Common myeloid progenitor, CD34-positive (primary cell): ENCODE data around the gene PICK1.
A peak's percentile ranks its signal among the peaks of the same experiment; 100 is the strongest.

Source experiments
- CTCF ChIA-PET: fragments of 350-600 bp; sonication (Branson Sonifier 250); formaldehyde crosslinking; loops from one replicate; lab custom pipeline; 2021; ENCODE audit warnings: antibody characterized with exemption; lab: Charles Lee
- POLR2A ChIA-PET: fragments of 350-600 bp; sonication (Branson Sonifier 250); formaldehyde crosslinking; loops from one replicate; lab custom pipeline; 2021; ENCODE audit warnings: antibody characterized with exemption; lab: Charles Lee
- DNase-seq, 3 donors: peaks; one replicate each; pipeline versions ENCODE4 v3.0.0 to v3.0.0-alpha.2; 2013
- H3K27ac ChIP-seq, 2 experiments: 1 replicate in 1 of 2; 2 replicates in 1 of 2; pipeline ENCODE4 v1.7.0; 2013; ENCODE audit warnings: inconsistent platforms in 2 of 2, low read length in 2 of 2, mild to moderate bottlenecking in 2 of 2, low read depth in 1 of 2, moderate library complexity in 1 of 2; ENCODE audit not compliant: severe bottlenecking in 2 of 2, insufficient read depth in 1 of 2, poor library complexity in 1 of 2
- H3K27me3 ChIP-seq, 5 experiments: replicated peaks in 2 of 5; 1 replicate in 3 of 5; 2 replicates in 2 of 5; pipeline versions ENCODE4 v1.6.1 to v1.7.0; 2013; ENCODE audit warnings: low read length in 4 of 5, mild to moderate bottlenecking in 2 of 5, moderate library complexity in 2 of 5, inconsistent platforms in 1 of 5; ENCODE audit not compliant: insufficient read depth in 5 of 5, control insufficient read depth in 4 of 5
- H3K36me3 ChIP-seq, 4 experiments: 1 replicate in 2 of 4; 2 replicates in 2 of 4; pipeline versions ENCODE4 v1.6.1 to v1.7.0; 2013; ENCODE audit warnings: low read length in 3 of 4, control low read depth in 1 of 4, mild to moderate bottlenecking in 1 of 4; ENCODE audit not compliant: control insufficient read depth in 4 of 4, insufficient read depth in 4 of 4
- H3K4me1 ChIP-seq, 4 experiments: 1 replicate in 3 of 4; 2 replicates in 1 of 4; pipeline versions ENCODE4 v1.6.1 to v1.7.1; 2013; ENCODE audit warnings: low read length in 3 of 4, mild to moderate bottlenecking in 3 of 4, control low read depth in 1 of 4, inconsistent platforms in 1 of 4, moderate library complexity in 1 of 4; ENCODE audit not compliant: control insufficient read depth in 4 of 4, insufficient read depth in 4 of 4; ENCODE audit errors: control extremely low read depth in 1 of 4
- H3K4me3 ChIP-seq, 7 experiments: 1 replicate in 4 of 7; 2 replicates in 3 of 7; pipeline versions ENCODE4 v1.5.1 to v1.7.0; 2013; ENCODE audit warnings: mild to moderate bottlenecking in 7 of 7, low read length in 6 of 7, moderate library complexity in 6 of 7, inconsistent platforms in 2 of 7, low read depth in 2 of 7, control low read depth in 1 of 7; ENCODE audit not compliant: insufficient read depth in 4 of 7, control insufficient read depth in 1 of 7; ENCODE audit errors: extremely low read depth in 1 of 7
- H3K9me3 ChIP-seq, 5 experiments: 1 replicate in 4 of 5; 2 replicates in 1 of 5; pipeline versions ENCODE4 v1.6.1 to v1.7.1; 2013; ENCODE audit warnings: low read length in 4 of 5, mild to moderate bottlenecking in 2 of 5, inconsistent platforms in 1 of 5, low read depth in 1 of 5, moderate library complexity in 1 of 5; ENCODE audit not compliant: control insufficient read depth in 4 of 5, insufficient read depth in 2 of 5; ENCODE audit errors: control extremely low read depth in 1 of 5
- WGBS: methylation state at CpG from one replicate; pipeline ENCODE4 v1.1.5; 2013; ENCODE audit not compliant: insufficient coverage; 5-methylcytosine and 5-hydroxymethylcytosine counted together

PICK1 gene

DNA sequence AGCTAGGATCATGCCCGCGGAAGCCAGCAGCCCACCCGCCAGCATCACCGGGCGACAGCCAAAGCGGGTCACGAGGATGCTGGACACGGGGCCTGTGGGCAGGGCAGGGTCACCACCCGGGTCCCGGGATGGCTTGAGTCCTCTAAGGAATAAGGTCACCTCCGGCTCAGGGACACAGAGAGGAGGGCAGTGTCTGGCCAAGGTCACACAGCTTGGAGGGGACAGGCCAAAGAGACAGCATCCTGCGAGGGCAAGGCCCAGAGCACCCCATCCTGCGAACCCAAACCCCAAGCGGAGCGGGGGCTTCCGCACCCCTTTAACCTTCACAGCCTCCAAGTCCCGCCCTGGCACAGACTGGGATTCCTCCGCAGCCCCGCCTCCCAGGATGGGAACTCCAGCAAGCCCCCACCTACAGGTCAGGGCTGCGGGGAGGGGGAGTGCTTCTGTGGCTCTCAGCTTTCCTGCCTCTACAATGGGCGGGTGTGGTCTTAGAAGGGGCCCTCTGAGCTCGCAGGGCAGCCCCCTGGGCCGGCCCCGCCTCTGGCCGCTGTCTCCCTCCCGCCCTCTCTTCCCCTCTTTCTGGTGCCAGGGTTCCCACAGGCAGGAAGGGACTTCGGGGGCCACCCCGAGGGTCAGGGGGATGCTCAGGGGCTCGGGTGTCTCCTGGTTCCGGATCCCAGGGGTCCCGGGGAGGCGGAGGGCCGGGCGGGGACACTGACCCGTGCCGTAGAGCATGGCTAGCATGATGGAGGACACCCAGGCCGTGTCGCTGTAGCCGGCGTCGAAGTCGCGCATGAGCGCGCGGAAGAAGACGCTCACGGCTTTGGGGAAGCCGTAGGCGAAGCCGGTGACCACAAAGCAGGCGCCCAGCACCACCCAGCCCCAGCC is 25.0 kb downstream of the PICK1 start:
- ChIA-PET POLR2A (no interaction called here), CTCF (interaction anchor here (0.5 to 1.0 kb wide), 2 partner anchors 20 to 21 kb away, joined by 3 read pairs; no protein-coding TSS in a partner anchor)
- no peaks in the 10 kb centered on the region for H3K36me3 ChIP-seq
- WGBS = 6% methylated on average over 32 of the region's 52 CpGs
- no peak overlapping the region for H3K27ac ChIP-seq
- peak overlapping the region in 4 of 7 experiments; percentile 20 to 64 (median 40) for H3K4me3 ChIP-seq
- H3K27me3 ChIP-seq = peaks cover 0 to 49% (median 18%) of the 10 kb centered on the region in 5 experiments
- H3K4me1 ChIP-seq = peaks cover 0 to 24% (median 20%) of the 10 kb centered on the region in 4 experiments
- no peaks in the 10 kb centered on the region for H3K9me3 ChIP-seq
- peak in 2 of 3 donors; percentile 52 to 60 for DNase-seq

DNA sequence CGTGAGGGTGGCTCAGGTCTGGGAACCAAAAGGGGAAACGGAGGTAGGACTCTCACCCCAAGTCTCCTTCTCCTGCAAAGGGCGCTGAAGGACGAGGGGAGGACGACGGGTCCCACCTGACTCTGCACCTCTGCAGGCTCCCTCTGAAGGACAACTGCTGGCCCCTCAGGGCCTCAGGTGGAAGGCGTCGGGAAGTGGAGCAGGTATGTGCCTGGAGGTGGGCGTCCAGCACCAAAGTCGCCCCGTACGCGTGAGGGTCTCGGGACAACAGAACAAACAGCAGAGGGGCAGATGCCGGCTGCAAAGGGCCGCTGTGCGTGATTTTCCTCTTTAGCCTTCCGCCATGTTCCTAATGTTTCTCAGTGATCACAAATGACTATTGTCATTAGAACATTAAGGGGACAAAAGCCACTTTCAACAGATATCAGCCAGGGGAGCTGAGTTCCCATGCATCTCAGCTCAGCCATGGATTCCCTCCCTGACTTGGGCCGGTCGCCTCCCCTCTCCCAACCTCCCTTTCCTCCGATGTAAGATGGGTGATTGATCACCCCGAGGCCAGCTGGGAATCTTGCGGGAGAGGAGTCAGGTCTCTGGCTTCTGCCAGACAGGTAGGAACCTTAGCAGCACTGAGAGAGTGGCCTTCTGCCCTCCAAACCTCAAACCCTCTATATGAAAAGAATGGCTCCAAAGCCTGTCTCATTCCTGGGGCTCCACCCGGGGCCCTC is 25.9 kb downstream of the PICK1 start:
- H3K4me1 ChIP-seq = peaks cover 0 to 24% (median 20%) of the 10 kb centered on the region in 4 experiments
- H3K36me3 ChIP-seq = no peaks in the 10 kb centered on the region
- no peak overlapping the region for H3K4me3 ChIP-seq
- 83% methylated on average over 18 of the region's 24 CpGs for WGBS
- H3K27ac ChIP-seq = no peak overlapping the region
- ChIA-PET CTCF (no interaction called here), POLR2A (interaction anchor here (0.6 kb wide), 1 partner anchor 14 kb away, joined by 3 read pairs; no protein-coding TSS in a partner anchor)
- no peaks in the 10 kb centered on the region for H3K9me3 ChIP-seq
- DNase-seq = no peak
- H3K27me3 ChIP-seq = peaks cover 0 to 49% (median 20%) of the 10 kb centered on the region in 5 experiments

DNA sequence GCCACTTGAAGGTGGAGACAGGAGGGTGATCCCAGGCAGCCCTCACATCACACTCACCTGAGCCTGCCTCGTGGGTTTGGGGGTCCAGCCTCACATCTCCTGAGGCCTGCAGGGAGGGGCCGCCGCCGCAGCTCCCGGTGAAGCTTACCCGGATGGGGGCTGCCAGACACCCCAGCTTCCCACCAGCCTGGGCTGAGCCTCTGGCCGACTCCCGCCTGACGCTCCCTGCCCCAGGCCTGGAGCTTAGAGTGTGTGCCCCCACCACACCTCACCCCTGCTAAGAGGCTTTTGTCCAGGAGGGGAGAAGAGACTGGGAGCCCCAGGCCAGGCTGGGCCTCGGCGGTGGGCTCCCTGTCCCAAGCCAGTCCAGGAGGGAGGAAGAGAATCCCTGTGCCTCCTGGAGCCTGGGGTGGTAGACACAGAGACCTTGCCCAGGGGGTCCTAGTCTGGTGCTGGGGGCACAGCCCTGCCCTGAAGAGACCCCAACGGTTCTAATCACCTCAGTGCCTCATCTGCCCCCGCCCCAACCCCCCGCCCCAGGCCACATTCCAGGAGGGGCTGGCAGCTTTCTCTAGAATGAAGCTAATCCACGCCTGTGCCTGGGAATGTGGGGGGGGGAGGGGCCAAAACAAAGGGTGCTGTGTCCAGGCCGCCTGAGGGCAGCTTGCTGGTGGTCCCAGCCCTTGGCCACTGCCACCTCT is 26.9 kb downstream of the PICK1 start, which contains the start of gene SLC16A8:
SLC16A8 (minus strand) TSS at position 254 of the 701 bp plus-strand sequence. CDS start 1,311 bp downstream, outside the sequence.
- POLR2A ChIA-PET = no interaction called here
- 96% methylated on average over 5 of the region's 16 CpGs for WGBS
- Histone ChIP-seq H3K36me3 (no peaks in the 10 kb centered on the region), H3K9me3 (no peaks in the 10 kb centered on the region), H3K4me3 (no peak within 1 kb of the TSS), H3K27me3 (peaks cover 0 to 56% (median 21%) of the 10 kb centered on the region in 5 experiments), H3K4me1 (peaks cover 0 to 27% (median 23%) of the 10 kb centered on the region in 4 experiments), H3K27ac (no peak within 1 kb of the TSS)
- no peak for DNase-seq
- CTCF ChIA-PET = interaction anchor here (1.5 kb wide), 1 partner anchor 18 kb away, joined by 4 read pairs; no protein-coding TSS in a partner anchor

DNA sequence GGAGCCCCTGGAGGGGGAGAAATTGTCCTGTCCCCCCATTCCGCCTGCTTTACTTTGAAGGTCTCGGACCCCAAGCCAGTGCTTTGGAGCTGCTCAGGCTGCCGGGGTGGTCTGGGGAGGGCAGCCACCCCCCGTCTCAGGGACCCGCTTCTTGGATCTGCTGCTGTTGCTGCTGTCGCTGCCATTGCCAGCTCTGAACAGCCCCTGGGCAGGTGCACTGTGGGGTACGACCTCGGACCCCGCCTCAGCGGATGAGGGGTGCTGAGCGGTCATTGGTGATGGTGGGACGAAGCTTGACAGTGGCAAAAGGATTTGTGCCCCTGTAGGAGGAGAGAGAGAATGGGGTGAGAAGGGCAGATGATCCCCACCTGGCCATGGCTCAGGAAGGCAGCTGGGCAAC is 27.9 kb downstream of the PICK1 start:
- DNase-seq = no peak
- POLR2A ChIA-PET = interaction anchor here (0.6 kb wide), 1 partner anchor 8 kb away, joined by 3 read pairs; no protein-coding TSS in a partner anchor
- Histone ChIP-seq H3K36me3 (no peaks in the 10 kb centered on the region), H3K9me3 (no peaks in the 10 kb centered on the region), H3K4me3 (no peak overlapping the region), H3K27ac (no peak overlapping the region), H3K4me1 (peaks cover 0 to 27% (median 23%) of the 10 kb centered on the region in 4 experiments), H3K27me3 (peaks cover 0 to 58% (median 21%) of the 10 kb centered on the region in 5 experiments)
- CTCF ChIA-PET = interaction anchor here (1.5 kb wide), 1 partner anchor 17 kb away, joined by 4 read pairs; no protein-coding TSS in a partner anchor
- WGBS = 94% methylated on average over 9 of the region's 12 CpGs

DNA sequence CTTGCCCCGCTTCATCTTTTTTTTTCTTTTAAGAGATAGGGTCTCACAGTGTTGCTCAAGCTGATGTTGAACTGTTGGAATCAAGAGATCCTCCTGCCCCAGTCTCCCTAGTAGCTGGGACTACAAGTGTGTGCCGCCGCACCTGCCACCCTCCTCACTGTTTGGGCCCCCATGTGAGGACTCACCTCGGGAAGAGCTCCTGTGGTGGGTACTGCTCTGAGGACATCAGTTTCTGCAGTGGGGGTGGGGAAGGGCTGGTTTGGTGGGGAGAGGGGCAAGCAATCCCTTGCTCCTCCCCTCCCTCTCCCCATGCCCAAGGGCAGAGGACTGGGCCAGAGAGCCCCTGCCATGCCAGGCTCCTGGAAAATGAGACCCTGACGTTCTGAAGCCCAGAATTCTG is 28.3 kb downstream of the PICK1 start:
- ChIA-PET POLR2A (interaction anchor here (0.6 kb wide), 1 partner anchor 9 kb away, joined by 3 read pairs; no protein-coding TSS in a partner anchor), CTCF (interaction anchor here (1.5 kb wide), 1 partner anchor 16 kb away, joined by 4 read pairs; no protein-coding TSS in a partner anchor)
- Histone ChIP-seq H3K27me3 (peaks cover 0 to 53% (median 21%) of the 10 kb centered on the region in 5 experiments), H3K4me1 (peaks cover 0 to 27% (median 23%) of the 10 kb centered on the region in 4 experiments), H3K9me3 (no peaks in the 10 kb centered on the region), H3K4me3 (no peak overlapping the region), H3K27ac (no peak overlapping the region), H3K36me3 (no peaks in the 10 kb centered on the region)
- DNase-seq = no peak
- 100% methylated on average over 1 of the region's 5 CpGs for WGBS

DNA sequence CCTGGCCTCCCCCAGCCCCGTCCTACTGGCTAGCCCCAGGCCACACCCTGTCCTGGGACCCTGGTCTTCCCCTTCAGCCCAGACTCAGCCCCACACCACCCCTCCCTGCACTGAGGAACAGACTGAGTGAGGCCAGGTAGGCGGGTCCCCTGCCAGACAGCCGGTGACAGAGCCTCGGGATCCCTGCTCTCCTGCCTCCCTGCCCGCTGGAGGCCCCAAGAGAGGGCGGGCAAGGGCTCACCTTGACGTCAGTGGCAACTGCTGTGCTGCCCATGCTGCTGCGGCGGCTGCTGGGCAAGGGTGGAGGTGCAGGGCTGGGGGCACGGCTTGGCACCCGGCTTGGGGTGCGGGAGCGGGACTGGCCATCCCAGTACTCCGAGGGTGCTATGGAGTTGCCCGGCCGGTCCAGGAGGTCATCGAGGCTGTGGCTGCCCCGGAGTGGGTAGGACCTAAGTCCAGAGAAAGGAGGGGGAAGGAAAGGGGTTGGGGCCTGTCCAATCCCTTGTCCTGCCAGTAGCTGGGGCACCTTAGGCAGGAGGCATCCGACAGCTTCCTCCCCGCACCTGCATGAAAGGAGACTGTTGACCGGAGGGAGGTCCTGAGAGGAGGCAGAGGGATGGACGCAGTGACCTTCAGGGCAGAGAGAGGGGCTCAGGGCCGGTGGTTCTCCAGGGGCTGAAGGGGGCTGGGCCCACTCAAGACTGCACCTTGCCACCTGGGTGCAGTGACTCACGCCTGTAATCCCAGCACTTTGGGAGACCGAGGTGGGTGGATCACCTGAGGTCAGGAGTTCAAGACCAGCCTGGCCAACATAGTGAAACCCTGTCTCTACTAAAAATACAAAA is 29.0 kb downstream of the PICK1 start:
- 96% methylated on average over 13 of the region's 25 CpGs for WGBS
- POLR2A ChIA-PET = interaction anchor here (0.7 kb wide), 1 partner anchor 526 kb away, joined by 3 read pairs; no protein-coding TSS in a partner anchor
- H3K9me3 ChIP-seq = no peaks in the 10 kb centered on the region
- no peak for DNase-seq
- peaks cover 0 to 46% (median 19%) of the 10 kb centered on the region in 5 experiments for H3K27me3 ChIP-seq
- H3K27ac ChIP-seq = no peak overlapping the region
- no peaks in the 10 kb centered on the region for H3K36me3 ChIP-seq
- H3K4me1 ChIP-seq = peaks cover 0 to 22% (median 18%) of the 10 kb centered on the region in 4 experiments
- H3K4me3 ChIP-seq = no peak overlapping the region
- CTCF ChIA-PET = no interaction called here
